HG02938 (cell line): ENCODE data around the gene ZNF808.
"Not testable (repeated sequence)": the region's sequence is repeated elsewhere in the genome, so short reads cannot be mapped to it uniquely, and the experiment has no call there.

Experiments
- ATAC-seq: cut with Tn5 transposase; IDR thresholded peaks from one replicate; pipeline ENCODE4 v1.9.1; 2021; ENCODE audit warnings: mild to moderate bottlenecking, moderate library complexity; ENCODE audit not compliant: unreplicated experiment

ZNF808 gene

GRCh38 chr19:52527134-52527955, at the start of gene ZNF808:
ZNF808 (plus strand) TSS chr19:52527668; CDS start chr19:52543285, 15,617 bp downstream.
- peak; percentile 88 for ATAC-seq

- not testable (repeated sequence) for ATAC-seq
Observed at GRCh38 chr19:52484111-52484743, 43.2 kb upstream of the ZNF808 start.

DNA sequence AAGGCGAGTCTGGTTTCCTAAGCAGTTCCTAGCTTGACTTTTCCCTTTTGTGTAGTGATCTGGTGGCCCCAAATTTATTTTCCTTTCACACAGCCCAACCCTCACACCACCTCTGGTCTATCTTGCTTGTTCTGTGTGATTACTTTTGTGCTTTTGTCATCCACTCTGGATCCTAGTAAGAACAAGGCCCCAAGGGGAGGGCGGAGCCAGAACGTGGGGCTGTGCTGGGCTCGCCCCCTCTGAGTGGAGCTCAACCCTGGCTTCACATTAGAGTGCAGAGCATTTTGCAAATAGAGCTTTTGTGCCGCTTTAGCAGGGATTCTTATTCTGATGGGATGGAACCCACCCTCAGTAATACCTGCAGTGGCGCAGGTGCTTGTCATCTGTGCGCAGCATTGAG, 42.4 kb upstream of the ZNF808 start:
- not testable (repeated sequence) for ATAC-seq

DNA sequence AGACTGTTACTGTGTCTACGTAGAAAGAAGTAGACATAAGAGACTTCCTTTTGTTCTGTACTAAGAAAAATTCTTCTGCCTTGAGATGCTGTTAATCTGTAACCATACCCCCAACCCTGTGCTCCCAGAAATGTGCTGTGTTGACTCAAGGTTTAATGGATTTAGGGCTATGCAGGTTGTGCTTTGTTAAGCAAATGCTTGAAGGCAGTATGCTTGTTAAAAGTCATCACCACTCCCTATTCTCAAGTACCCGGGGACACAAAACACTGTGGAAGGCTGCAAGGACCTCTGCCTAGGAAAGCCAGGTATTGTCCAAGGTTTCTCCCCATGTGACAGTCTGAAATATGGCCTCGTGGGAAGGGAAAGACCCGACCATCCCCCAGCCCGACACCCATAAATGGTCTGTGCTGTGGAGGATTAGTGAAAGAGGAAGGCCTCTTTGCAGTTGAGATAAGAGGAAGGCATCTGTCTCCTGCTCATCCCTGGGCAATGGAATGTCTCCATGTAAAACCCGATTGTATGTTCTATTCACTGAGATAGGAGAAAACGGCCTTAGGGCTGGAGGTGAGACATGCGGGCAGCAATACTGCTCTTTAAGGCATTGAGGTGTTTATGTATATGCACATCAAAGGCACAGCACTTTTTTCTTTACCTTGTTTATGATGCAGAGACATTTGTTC, 41.8 kb upstream of the ZNF808 start:
- not testable (repeated sequence) for ATAC-seq

DNA sequence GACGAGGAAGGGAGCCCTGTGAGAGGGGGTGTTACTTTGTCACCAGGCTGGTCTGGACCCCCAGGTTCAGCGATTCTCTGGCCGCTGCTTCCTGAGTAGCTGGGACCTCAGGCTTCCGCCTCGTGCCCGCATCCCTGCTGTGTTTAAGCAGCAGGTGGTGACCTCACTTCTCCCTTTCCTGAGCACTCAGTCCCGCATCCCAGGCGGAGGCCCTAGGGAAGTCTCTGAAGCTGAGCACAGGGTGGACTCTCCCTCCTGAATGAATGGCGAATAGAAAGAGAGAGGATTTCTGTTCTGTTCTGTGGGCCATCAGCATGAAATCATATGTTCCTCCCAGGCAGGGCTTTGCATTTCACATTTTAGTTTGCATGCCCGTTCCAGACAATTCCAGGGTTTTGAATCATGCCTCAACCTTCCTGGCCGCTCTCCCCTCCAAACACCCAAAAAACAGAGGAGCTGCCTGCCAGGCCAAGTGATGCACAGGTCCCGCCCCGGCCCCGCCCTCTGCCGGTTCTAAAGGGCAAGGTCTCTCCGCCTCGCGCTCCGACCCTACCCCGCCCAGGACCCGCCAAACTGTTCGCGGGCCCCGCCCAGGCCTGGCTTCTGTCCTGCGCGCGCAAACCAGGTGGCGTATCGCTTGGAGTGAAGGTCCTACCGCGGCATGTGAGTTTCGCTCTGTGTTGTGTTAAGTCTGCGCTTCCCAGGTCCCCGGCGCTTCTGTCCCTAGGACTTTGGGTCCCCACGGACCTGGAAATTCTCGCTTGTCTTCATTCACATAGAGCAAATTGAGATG, 35.1 kb upstream of the ZNF808 start:
- no peak for ATAC-seq

DNA sequence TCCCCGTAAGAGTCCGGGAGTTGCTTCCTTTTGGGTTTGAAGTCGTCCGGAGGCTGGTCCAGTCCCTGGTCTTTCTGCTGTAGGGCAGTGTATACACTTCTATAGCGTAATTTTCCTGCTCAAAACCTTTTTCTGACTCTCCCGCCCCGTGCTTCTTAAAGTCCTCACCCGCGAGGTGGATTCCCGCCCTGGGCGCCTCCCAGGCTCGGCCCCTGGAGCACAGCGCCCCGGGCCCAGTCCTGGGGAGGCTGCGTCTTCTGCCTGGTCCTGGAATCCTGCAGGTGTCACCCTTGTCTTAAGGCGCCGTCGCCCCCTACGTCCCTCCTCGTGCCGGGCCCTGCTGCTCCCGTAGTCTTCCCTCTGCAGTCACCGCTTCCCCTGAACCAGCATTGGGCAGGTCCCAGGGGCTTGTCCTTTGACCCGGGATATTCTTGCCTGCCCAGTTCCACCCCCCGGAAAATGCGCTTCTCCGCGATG, 34.4 kb upstream of the ZNF808 start:
- ATAC-seq = no peak

- ATAC-seq = no peak
Observed at GRCh38 chr19:52494518-52494917, 33.0 kb upstream of the ZNF808 start.

DNA sequence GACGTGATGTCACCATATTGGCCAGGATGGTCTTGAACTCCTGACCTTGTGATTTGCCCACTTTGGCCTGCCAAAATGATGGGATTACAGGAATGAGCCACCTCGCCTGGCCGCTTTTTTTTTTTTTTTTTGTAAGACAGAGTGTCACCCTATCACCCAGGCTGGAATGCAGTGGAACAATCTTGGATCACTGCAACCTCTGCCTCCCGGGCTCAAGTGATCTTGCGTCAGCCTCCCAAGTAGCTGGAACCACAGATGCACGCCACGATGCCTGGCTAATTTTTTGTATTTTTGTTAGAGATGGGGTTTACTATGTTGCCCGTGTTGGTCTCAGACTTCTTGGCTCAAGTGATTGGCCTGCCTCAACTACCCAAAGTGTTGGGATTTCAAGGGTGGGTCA, 28.9 kb upstream of the ZNF808 start:
- no peak for ATAC-seq

DNA sequence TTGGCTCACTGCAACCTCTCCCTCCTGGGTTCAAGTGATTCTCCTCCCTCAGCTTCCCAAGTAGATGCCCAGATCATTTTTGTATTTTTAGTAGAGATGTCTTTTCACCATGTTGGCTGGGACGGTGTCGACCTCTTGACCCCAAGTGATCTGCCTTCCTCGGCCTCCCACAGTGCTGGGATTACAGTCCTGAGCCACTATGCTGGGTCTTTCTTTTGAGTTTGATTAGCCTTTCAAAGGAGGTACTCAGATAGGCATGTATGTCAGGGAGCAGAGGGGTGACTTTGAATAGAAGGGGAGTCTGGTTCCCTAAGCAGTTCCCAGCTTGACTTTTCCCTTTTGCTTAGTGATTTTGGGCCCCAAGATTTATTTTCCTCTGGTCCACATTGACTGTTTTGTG, 27.0 kb upstream of the ZNF808 start:
- ATAC-seq = not testable (repeated sequence)

DNA sequence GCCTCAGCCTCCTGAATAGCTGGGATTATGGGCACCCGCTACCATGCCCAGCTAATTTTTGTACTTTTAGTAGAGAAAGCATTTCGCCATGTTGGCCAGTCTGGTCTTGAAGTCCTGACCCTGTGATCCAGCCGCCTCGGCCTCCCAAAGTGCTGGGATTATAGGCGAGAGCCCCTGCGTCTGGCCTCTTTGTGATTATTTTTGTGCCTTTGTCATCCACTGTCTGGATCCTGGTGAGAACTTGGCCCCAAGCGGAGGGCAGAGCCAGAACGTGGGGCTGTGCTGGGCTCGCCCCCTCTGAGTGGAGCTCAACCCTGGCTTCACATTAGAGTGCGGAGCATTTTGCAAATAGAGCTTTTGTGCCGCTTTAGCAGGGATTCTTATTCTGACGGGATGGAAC, 26.5 kb upstream of the ZNF808 start:
- not testable (repeated sequence) for ATAC-seq

- ATAC-seq = no peak
Observed at GRCh38 chr19:52507266-52507665, 20.2 kb upstream of the ZNF808 start.

- ATAC-seq = no peak
Observed at GRCh38 chr19:52516191-52516590, 11.3 kb upstream of the ZNF808 start.

- ATAC-seq = no peak
Observed at GRCh38 chr19:52518646-52519045, 8.8 kb upstream of the ZNF808 start.

DNA sequence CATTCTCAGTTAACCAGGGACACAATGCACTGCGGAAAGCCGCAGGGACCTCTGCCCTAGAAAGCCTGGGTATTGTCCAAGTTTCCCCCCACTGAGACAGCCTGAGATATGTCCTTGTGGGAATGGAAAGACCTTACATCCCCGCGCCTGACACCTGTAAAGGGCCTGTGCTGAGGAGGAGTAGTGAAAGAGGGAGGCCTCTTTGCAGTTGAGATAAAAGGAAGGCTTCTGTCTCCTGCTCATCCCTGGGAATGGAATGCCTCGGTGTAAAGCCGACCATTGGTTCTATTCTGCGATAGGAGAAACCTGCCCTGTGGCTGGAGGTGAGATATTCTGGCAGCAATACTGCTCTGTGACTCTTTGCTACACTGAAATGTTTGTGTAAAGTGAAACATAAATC, 8.3 kb upstream of the ZNF808 start:
- not testable (repeated sequence) for ATAC-seq

- no peak for ATAC-seq
Observed at GRCh38 chr19:52520013-52520412, 7.5 kb upstream of the ZNF808 start.

DNA sequence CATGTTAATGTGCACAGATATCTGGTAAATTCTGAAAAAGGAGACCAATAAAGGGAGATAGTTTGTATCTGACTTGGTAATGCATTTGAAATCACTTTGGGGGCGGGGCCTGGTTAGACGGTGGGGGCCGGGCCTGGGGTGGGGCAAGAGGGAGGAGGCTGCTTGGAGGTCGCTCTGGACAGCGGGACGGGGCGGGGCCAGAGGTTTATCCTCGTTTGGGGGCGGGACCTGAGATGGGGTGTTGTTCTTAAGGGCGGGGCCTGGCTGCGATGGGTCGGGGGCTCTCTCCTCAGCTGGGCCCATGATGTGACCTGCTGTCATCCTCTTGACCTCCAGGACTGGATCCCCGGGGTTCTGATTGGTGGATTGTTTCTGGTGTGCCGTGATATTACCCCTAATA, 4.9 kb upstream of the ZNF808 start:
- ATAC-seq = no peak

DNA sequence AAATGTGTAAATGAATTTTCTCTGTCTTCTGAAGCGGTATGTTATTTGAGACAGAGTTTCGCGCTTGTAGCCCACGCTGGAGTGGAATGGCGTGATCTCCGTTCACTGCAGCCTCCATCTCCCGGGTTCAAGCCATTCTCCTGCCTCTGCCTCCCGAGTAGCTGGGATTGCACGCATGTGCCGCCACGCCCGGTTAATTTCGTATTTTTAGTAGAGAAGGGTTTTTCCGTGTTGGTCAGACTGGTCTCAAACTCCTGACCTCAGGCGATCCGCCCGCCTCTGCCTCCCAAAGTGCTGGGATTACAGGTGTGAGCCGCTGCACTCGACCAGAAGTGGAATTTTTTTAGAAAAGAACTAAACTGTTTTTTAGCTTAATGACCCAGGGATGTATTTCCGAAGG, 3.4 kb upstream of the ZNF808 start:
- no peak for ATAC-seq

DNA sequence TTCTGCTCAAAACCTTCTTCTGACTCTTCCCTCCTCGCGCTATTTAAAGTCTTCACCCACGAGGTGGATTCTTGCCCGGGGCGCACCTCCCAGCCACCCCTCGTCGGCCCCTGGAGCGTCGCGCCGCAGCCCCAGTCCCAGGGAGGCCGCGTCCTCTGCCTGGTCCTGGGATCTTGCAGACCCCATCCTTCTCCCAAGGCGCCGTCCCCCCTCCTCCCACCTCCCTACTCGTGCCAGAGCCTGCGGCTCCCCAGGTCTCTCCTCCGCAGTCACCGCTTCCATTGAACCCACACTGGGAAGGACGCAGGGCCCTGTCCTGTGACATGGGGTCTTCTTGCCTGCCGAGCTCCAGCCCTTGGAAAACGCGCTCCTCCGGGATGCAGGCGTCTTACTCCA, 486 bp downstream of the ZNF808 start:
- ATAC-seq = peak; percentile 3

DNA sequence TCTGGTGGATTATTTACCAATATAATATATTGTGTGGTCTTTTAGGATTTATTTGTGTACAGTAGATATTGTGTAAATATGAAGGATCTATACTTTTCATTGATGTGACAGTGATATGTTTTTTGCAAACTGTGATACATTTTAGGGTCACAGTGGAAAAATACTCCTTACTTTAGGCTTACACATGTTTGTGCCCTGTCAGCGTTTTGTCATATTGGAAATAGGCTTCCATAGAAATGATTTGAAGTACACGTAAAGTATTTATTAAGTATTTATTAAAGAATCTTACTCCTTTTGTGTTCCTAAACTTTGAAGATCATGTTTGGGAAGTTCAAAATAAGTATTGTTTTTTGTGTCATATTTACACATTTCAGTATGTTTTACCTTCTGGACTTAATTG, 5.0 kb downstream of the ZNF808 start:
- ATAC-seq = no peak

- ATAC-seq = no peak
Observed at GRCh38 chr19:52533901-52534300, 6.4 kb downstream of the ZNF808 start.

- not testable (repeated sequence) for ATAC-seq
Observed at GRCh38 chr19:52535385-52535770, 7.9 kb downstream of the ZNF808 start.
